GM13976 (cell line): ENCODE data around the gene FIGNL2.

Source experiments
- DNase-seq: peaks from one replicate; pipeline ENCODE4 v3.0.0; 2012; ENCODE audit warnings: low spot score
- CTCF ChIP-seq: IDR thresholded peaks from 2 replicates; pipeline ENCODE4 v1.5.1; 2012; ENCODE audit warnings: borderline replicate concordance, mild to moderate bottlenecking; ENCODE audit not compliant: insufficient read depth; ENCODE audit errors: extremely low read depth, missing control alignments, control extremely low read depth
- in situ Hi-C: fragments of 300-500 bp; cut with MboI; formaldehyde crosslinking; loops from one replicate; pipeline ENCODE4 v1.12.0; 2022; ENCODE audit warnings: low sequenced_read_pairs, mixed read lengths, inconsistent platforms; ENCODE audit not compliant: unreplicated experiment

Gene FIGNL2

GRCh38 chr12:51866324-51866723, 17.8 kb upstream of the FIGNL2 start:
- in situ Hi-C loops: no loop called here
- no peak for DNase-seq
- TF ChIP-seq CTCF: no peak

GRCh38 chr12:51865757-51866270, 17.3 kb upstream of the FIGNL2 start:
- TF ChIP-seq CTCF: no peak
- in situ Hi-C loops: no loop called here
- DNase-seq: no peak

- no peak for TF ChIP-seq CTCF
- in situ Hi-C loops: no loop called here
- DNase-seq: peak; percentile 37
Observed at GRCh38 chr12:51864833-51865670, 16.5 kb upstream of the FIGNL2 start.

GRCh38 chr12:51863933-51864832, 15.7 kb upstream of the FIGNL2 start:
- no peak for TF ChIP-seq CTCF
- peak; percentile 36 for DNase-seq
- in situ Hi-C loops: no loop called here

- DNase-seq: no peak
- TF ChIP-seq CTCF: no peak
- in situ Hi-C loops: no loop called here
Observed at GRCh38 chr12:51863363-51863932, 14.9 kb upstream of the FIGNL2 start.

- no peak for DNase-seq
- in situ Hi-C loops: no loop called here
- TF ChIP-seq CTCF: no peak
Observed at GRCh38 chr12:51862947-51863346, 14.4 kb upstream of the FIGNL2 start.
